Stimulated activated CD8-positive, alpha-beta memory T cell treated with anti-CD3 and anti-CD28 coated beads, Interleukin-7, amount 100 ng/mL, for 4 hours (primary cell): ENCODE data around the gene TBL2.
"Not testable (repeated sequence)": the region's sequence is repeated elsewhere in the genome, so short reads cannot be mapped to it uniquely, and the experiment has no call there.

Experiments used
- DNase-seq, 2 donors: peaks; one replicate each; pipeline ENCODE4 v3.0.0-alpha.2; 2020; ENCODE audit warnings: low read depth in 2 of 2

Gene TBL2

DNA sequence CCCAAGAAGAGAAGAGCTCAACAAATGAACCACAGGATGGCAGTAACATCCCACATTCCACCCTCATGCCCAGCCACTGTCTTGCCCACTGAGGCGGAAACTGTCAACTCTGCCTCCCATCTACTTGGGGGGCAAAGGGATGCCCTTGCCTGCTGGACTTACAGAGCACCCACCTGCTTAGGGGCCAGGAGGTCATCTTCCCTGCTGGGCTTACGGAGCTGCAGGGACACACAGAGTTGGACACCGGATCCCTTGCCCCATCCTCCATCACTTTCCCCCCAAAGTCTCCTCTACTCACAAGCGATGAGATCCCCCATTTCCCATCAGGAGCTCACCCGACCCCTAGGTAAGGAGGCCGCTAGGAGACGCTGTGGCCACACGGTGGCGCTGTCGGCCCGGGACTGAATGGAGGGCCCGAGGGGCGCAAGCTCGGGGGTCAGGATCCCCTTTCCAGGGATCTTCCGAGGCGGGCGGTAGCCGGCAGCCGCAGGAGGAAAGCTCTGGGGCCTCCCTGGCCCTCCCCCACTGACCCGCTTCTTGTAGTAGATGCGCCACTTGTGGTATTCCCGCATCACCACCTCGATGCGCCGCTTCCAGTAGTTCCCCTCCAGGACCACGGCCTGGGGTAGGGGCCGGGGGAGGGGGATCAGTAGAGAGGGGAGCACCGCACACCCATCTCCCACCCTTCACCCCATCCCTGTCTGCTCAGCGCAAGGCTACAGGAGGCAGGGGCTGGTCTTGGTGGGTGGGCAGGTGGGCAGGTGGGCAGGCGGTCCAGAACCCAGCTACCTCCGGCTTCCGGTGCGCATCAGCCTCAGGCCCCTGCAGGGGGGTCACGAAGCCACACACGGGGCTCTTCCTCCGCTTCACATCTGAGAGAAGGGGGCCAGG, 28.7 kb upstream of the TBL2 start:
- peak; percentile 32 to 35 for DNase-seq

DNA sequence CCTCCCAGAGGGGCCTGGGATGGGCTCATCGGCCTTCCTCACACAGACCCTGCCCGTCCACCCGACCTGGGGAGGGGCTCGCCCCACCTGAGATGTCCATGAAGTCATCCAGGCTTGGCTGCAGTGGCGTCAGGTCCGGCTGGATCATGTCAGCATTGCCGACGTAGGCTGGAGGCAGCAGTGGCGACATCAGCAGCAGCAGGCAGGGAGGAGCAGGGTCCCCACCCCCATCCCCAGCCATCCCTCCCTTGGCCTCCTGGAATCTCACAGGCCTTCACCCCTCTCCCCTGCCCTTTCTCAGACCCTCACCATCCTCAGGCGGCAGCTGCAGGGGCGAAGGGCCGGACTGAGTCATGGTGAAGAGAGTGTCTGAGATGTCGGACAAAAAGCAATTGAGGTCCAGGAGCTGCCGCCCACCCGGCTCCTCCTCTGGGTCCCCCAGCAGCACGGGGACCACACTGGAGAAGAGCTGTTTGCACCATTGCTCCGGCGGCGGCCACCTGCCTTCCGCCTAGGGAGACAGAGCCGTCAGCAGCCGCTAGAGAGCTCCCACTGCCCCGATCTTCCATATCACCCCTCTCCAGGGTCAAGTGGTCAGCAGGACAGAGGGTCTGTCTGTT, 27.3 kb upstream of the TBL2 start:
- DNase-seq: no peak

DNA sequence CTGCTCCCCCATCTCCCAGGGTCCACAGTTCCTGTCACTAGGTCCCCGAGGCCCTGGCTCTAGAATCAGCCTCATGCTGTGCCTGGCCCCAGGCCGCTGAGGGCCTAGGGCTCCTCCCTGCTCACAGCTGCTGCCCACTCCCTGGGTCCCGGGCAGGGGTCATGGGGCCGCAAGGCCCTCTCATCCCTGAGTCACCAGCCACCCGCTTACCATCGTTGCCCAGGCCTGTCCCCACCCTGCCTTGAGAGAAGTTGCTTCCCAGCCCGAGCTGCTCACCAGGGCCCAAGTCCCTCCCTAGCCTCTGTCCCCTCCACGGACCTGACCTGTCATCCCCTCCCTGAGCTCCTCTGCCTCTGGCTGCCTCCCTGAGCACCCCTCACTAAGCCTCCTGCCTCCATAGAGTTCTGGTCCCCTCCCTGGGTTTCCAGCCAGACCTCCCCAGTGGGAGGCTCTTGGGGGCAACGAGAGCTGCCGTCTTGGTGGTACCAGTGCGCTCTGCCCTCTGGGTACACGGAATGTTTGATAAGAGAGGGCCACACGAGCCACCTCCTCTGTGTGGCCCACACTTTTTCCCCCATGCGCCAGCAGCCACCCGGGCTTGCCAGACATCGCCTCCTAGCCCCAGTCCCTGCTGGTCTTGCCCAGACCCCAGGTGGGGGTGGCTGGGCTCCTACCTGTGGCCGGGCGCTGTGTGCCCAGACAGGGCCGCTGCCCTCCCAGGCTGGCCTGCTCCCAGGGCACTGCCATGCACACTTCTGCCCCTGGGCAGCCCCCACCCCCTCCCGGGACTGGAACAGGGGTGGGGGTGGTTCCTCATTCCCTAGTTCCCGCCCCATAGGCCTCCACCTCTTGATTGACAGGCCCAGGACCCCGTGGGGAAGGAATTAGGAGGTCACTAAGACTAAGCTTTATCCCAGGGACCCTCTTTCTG, 24.6 kb upstream of the TBL2 start:
- no peak for DNase-seq

DNA sequence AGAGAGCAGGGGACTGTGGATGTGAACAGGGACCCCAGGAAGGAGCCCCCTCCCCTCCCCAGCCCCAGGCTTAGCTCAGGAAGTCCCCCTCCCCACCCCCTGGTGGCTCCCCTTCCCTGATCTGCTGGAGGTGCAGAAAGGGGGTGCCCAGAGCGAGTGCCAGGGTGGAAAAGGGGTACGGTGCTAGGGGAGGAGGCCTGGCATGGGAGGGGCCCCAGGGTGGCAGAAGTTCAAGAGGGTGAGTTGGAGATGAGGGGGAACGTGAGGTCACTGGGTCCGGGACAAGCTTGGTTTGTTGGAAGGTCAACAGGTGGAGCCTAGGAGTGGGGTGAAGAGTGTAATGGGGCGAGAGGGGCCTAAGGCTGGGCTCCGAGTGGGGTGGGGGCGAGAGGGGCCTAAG, 21.5 kb upstream of the TBL2 start:
- no peak for DNase-seq

- no peak for DNase-seq
Observed at GRCh38 chr7:73599151-73599882, 20.9 kb upstream of the TBL2 start.

- no peak for DNase-seq
Observed at GRCh38 chr7:73597978-73598782, 19.8 kb upstream of the TBL2 start.

GRCh38 chr7:73596191-73597065, 18.0 kb upstream of the TBL2 start:
- no peak for DNase-seq

- no peak for DNase-seq
Observed at GRCh38 chr7:73595358-73595757, 17.0 kb upstream of the TBL2 start.

- DNase-seq: no peak
Observed at GRCh38 chr7:73593207-73594045, 15.0 kb upstream of the TBL2 start.

DNA sequence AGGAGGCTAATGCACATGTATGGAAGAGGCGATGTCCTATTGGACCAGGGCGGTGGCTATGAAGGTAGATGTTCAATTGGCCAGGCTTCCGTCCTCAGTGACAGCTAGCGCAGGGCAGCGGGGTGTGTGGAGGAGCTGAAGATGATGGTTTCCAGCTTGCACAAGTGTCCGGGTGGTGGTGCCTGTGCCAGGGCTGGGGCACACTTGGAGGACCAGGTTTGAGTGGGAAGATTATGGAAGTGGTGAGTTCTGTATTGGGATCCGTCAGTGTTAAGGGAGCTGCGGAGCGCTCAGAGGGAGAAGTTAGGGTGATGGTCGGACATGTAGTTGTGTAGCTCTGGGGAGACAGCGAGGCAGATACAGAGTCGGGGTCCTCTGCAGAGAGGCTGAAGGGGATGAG, 8.5 kb upstream of the TBL2 start:
- no peak for DNase-seq

DNA sequence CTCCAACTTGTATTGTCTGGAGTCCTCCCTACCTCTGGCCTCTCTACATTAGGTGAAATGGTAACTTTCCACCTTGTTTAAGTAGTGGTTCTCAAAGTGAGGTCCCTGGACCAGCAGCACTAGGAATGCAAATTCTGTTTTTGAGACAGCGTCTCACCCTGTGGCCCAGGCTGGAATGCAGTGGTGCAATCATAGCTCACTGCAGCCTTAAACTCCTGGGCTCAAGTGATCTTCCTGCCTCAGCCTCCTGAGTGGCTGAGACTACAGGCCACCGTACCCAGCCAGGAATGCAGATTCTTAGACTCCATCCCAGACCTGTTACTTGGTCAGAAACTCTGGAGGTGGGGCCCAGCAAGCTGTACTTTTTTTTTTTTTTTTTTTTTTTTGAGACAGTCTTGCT, 6.8 kb upstream of the TBL2 start:
- no peak for DNase-seq

- no peak for DNase-seq
Observed at GRCh38 chr7:73582664-73583202, 4.4 kb upstream of the TBL2 start.

DNA sequence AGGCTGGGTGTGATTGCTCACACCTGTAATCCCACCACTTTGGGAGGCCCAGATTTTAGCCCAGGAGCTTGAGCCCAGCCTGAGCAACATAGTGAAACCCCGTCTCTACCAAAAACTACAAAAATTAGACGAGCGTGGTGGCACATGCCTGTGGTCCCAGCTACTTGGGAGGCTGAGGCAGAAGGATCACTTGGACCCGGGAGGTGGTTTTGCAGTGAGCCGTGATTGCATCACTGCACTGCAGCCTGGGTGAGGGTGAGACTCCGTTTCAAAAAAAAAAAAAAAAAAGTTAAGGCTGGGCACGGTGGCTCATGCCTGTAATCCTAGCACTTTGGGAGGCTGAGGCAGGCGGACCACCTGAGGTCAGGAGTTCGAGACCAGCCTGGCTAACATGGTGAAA, 2.6 kb upstream of the TBL2 start:
- DNase-seq: not testable (repeated sequence)

DNA sequence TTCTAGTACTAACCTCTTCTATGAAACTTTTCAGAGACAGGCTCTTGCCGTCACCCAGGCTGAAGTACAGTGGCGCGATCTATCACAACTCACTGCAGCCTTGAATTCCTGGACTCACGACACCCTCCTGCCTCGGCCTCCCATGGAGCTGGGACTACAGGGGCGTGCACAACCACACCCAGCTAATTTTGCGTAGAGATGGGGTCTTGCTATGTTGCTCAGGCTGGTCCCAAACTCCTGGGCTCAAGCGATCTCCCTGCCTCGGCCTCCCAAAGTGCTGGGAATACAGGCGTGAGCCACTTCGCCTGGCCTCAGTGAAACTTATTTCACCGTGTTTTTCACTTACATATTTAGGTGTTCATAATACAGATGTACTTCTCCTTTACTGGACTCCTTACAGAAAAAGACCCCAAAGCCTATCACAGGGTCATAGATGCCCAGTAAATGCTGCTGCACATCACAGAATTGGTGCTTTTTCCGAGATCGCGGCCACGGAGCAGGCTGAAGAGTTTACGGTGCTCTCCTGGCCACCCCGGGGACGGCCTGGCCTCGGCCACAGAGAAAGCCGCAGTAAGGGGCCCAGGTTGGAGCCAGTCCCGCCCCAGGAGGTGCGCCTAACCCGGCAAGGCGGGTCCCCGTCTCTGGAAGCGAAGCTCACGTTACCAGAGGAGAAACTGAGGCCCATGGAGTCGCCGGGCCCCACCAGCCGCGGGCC, 595 bp downstream of the TBL2 start:
- DNase-seq: no peak

- no peak for DNase-seq
Observed at GRCh38 chr7:73573791-73574190, 4.6 kb downstream of the TBL2 start.

GRCh38 chr7:73573276-73573675, 5.1 kb downstream of the TBL2 start:
- no peak for DNase-seq

- no peak for DNase-seq
Observed at GRCh38 chr7:73572767-73573186, 5.6 kb downstream of the TBL2 start.

GRCh38 chr7:73570977-73571376, 7.4 kb downstream of the TBL2 start:
- no peak for DNase-seq
